BLaER1 treated with 17β-estradiol and CSF1 and Interleukin-3, amounts not matched to agents 10 nM and 100 nM (cell line): Measurements from ENCODE around the gene VPS33B.

Experiments
- H3K27ac ChIP-seq, 11 experiments: shearing (Covaris generic); formaldehyde crosslinking; 2 replicates each; pipeline ENCODE4 v1.8.1; 2022
- H3K27me3 ChIP-seq, 11 experiments: shearing (Covaris generic); formaldehyde crosslinking; 2 replicates each; pipeline ENCODE4 v1.8.1; 2022
- H3K36me3 ChIP-seq, 11 experiments: shearing (Covaris generic); formaldehyde crosslinking; 2 replicates each; pipeline ENCODE4 v1.8.1; 2022
- H3K4me1 ChIP-seq, 10 experiments: shearing (Covaris generic); formaldehyde crosslinking; 2 replicates each; pipeline ENCODE4 v1.8.1; 2022
- H3K4me2 ChIP-seq, 11 experiments: shearing (Covaris generic); formaldehyde crosslinking; 2 replicates each; pipeline ENCODE4 v1.8.1; 2022
- H3K4me3 ChIP-seq, 10 experiments: shearing (Covaris generic); formaldehyde crosslinking; 2 replicates each; pipeline ENCODE4 v1.8.1; 2022
- H3K9ac ChIP-seq, 11 experiments: shearing (Covaris generic); formaldehyde crosslinking; 2 replicates each; pipeline ENCODE4 v1.8.1; 2022
- H3K9me3 ChIP-seq, 11 experiments: shearing (Covaris generic); formaldehyde crosslinking; replicated peaks in 1 of 11; 2 replicates each; pipeline ENCODE4 v1.8.1; 2022
- H4K20me1 ChIP-seq, 11 experiments: shearing (Covaris generic); formaldehyde crosslinking; 2 replicates each; pipeline ENCODE4 v1.8.1; 2022
- Cebpa-rat ChIP-seq, 11 experiments: shearing (Covaris generic); IDR thresholded peaks; 2 replicates each; pipeline ENCODE4 v1.8.1; 2022

Gene VPS33B

DNA sequence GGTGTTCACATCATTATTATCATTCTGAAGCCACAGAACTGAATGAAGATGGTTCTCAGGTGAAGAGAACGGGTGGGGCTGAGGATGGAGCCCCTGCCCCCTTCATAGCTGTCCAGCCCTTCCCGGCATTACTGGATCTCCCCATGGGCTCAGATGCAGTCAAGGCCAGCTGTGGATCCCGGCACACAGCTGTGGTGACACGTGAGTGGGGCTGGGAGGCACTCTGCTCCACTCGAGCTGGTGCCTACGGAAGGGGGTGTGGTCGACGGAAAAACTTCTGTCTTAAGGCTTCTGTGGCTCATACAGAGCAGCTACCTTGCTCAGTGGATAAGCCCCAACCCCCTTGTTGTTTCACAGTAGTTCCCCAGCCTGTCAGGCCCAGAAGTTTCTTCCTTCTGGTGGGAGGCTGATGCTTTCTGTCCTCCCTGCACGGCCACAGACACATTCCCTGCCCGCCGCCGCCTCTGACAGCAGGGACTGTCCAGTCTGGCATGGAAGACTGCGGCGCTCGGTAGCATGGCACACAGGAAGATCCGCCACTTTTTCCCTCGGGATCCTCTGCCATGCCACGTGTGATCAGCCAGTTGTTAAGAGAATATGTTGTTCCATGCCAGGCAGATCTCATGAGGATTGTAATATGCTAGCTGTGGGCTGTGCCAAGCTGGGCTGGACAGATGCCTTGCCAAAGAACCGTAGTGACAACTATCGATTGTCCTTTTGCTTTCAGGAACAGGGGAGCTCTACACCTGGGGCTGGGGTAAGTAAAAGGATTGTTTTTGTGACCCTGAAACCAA lies 61.9 kb downstream of the VPS33B start:
- peaks cover 34 to 73% (median 66%) of the 10 kb centered on the region in 11 experiments for H3K36me3 ChIP-seq

DNA sequence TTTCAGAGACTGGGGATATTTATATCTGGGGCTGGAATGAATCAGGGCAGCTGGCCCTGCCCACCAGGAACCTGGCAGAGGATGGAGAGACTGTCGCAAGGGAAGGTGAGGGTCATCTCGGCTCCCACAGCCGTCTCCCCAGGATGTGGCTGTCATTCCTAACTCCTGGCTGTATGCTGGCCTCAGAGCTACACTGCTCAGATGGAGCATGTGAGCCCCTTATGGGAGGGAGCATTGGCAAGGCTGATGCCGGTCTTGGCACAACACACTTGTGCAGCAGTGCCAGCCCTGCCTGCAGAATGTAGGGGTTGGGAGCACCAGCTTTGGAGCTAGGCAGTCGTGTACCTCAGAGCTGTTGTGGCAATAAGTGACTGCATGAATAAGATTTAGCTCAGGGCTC lies 62.5 kb downstream of the VPS33B start:
- no peaks in the 10 kb centered on the region for H3K27me3 ChIP-seq
- peak overlapping the region in 4 of 11 experiments; percentile 20 to 41 (median 26); a peak in 5 of 22 replicates for H3K9ac ChIP-seq
- H3K9me3 ChIP-seq: no peaks in the 10 kb centered on the region
- no peak for TF ChIP-seq Cebpa-rat (IDR thresholded peaks at IDR 0.05)
- peaks cover 0 to 40% (median 14%) of the 10 kb centered on the region in 11 experiments; a peak in 11 of 22 replicates for H4K20me1 ChIP-seq
- peaks cover 24 to 55% (median 47%) of the 10 kb centered on the region in 10 experiments for H3K4me1 ChIP-seq
- H3K4me3 ChIP-seq: no peak overlapping the region
- peaks cover 34 to 67% (median 60%) of the 10 kb centered on the region in 11 experiments for H3K36me3 ChIP-seq
- H3K27ac ChIP-seq: no peak overlapping the region
- H3K4me2 ChIP-seq: peak overlapping the region in 9 of 11 experiments; percentile 40 to 71 (median 55); a peak in 15 of 22 replicates

More for the DNA sequence above, 61.9 kb downstream of the VPS33B start:
- H3K4me3 ChIP-seq: no peak overlapping the region
- H3K9me3 ChIP-seq: no peaks in the 10 kb centered on the region
- H3K9ac ChIP-seq: peak overlapping the region in 8 of 11 experiments; percentile 20 to 64 (median 40); a peak in 13 of 22 replicates
- peaks cover 21 to 51% (median 43%) of the 10 kb centered on the region in 10 experiments for H3K4me1 ChIP-seq
- no peaks in the 10 kb centered on the region for H3K27me3 ChIP-seq
- peak overlapping the region in 2 of 11 experiments; percentile 6 to 23; a peak in 1 of 22 replicates for H3K27ac ChIP-seq
- TF ChIP-seq Cebpa-rat (IDR thresholded peaks at IDR 0.05): no peak
- peak overlapping the region; percentile 23 to 71 (median 53); a peak in 20 of 22 replicates for H3K4me2 ChIP-seq
- H4K20me1 ChIP-seq: peaks cover 0 to 40% (median 14%) of the 10 kb centered on the region in 11 experiments; a peak in 11 of 22 replicates

DNA sequence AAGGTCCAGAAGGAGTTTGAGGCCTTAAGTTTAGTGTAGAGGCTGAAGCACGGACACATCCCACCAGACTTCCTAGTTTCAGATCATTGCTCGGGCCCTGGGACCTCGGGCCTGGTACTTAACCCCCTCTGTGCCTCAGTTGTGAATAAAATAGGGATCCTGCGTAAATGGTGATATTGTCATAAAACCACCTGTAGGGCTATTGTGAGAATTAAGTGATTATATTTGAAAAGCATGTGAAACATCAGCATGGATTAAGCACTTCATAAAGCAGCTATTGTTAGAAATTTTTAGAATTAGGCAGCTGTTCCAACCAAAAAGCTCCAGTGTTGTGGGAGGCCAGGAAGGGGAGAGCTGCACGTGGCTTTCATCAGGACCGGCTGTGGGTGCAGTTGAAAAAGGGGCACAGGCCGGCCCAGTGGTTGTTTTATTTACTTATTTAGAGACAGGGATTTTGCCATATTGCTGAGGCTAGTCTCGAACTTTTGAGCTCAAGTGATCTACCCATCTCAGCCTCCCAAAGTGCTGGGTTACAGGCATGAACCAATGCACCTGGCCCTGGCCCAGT lies 63.3 kb downstream of the VPS33B start:
- Histone ChIP-seq H3K9ac (peak overlapping the region in 4 of 11 experiments; percentile 1 to 27 (median 26); a peak in 4 of 22 replicates), H3K9me3 (no peaks in the 10 kb centered on the region), H3K36me3 (peaks cover 34 to 64% (median 55%) of the 10 kb centered on the region in 11 experiments), H3K27me3 (no peaks in the 10 kb centered on the region), H4K20me1 (peaks cover 0 to 40% (median 14%) of the 10 kb centered on the region in 11 experiments; a peak in 11 of 22 replicates), H3K4me1 (peaks cover 29 to 59% (median 49%) of the 10 kb centered on the region in 10 experiments), H3K27ac (no peak overlapping the region), H3K4me3 (no peak overlapping the region), H3K4me2 (0 out of 22 replicates have a peak overlapping the region, but pooled peaks of 1 of the 11 experiments have one; percentile 71)
- no peak for TF ChIP-seq Cebpa-rat (IDR thresholded peaks at IDR 0.05)

DNA sequence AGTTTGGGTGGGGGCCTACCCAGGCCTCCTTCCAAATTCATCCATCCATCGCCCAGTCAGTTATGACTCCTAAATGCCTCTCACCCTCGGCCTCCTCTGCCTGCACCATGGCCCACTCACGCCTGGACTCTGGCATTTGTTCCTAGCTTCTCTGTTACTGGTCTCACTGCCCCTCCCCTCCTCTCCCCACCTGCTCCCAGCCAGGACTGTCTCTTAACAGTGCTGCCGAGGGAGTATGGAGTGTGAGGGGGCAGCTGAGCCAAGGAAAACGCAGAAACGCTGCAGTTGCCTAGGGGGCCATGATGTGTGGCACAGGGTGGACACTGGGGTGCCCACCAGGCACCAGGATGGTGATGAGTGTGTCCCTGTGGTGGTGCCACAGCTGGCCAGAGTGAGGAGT lies 64.6 kb downstream of the VPS33B start:
- Histone ChIP-seq H3K9ac (peak overlapping the region in 1 of 11 experiments; percentile 25; a peak in 2 of 22 replicates), H3K4me2 (peak overlapping the region in 3 of 11 experiments; percentile 94 to 96 (median 95); a peak in 2 of 22 replicates), H3K27me3 (no peaks in the 10 kb centered on the region), H3K36me3 (peaks cover 37 to 64% (median 55%) of the 10 kb centered on the region in 11 experiments), H3K4me1 (peaks cover 29 to 63% (median 49%) of the 10 kb centered on the region in 10 experiments), H3K4me3 (no peak overlapping the region), H4K20me1 (peaks cover 0 to 40% (median 14%) of the 10 kb centered on the region in 11 experiments; a peak in 11 of 22 replicates), H3K9me3 (no peaks in the 10 kb centered on the region), H3K27ac (no peak overlapping the region)
- no peak for TF ChIP-seq Cebpa-rat (IDR thresholded peaks at IDR 0.05)

DNA sequence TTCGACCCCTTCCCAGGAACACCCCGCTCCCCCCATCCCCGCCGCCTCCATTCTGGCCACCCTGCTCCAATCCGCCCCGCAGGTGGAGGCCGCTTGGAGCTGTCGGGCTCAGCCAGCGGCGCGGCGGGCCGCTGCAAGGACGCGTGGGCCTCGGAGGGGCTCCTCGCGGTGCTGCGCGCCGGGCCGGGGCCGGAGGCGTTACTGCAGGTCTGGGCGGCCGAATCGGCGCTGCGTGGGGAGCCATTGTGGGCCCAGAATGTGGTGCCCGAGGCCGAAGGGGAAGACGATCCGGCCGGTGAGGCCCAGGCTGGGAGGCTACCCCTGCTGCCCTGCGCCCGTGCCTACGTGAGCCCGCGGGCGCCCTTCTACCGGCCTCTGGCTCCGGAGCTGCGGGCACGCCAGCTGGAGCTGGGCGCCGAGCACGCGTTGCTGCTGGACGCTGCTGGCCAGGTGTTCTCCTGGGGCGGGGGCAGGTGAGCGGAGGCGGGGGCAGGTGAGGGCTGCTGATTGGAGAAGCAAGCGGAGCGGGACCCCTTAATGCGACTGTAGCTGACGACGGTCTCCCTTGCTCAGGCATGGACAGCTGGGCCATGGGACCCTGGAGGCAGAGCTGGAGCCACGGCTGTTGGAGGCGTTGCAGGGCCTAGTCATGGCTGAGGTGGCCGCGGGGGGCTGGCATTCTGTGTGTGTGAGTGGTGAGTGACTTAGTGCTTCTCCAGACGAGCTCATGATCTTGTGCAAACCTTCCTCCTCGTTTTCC lies 65.2 kb downstream of the VPS33B start:
- no peak for TF ChIP-seq Cebpa-rat (IDR thresholded peaks at IDR 0.05)
- H3K27ac ChIP-seq: peak overlapping the region in 2 of 11 experiments; percentile 94 to 96; a peak in 2 of 22 replicates
- H3K27me3 ChIP-seq: no peaks in the 10 kb centered on the region
- H3K4me2 ChIP-seq: peak overlapping the region; percentile 84 to 97 (median 95); a peak in 19 of 22 replicates
- peak overlapping the region in 6 of 11 experiments; percentile 11 to 96 (median 91); a peak in 10 of 22 replicates for H3K9ac ChIP-seq
- peaks cover 0 to 40% (median 13%) of the 10 kb centered on the region in 11 experiments; a peak in 11 of 22 replicates for H4K20me1 ChIP-seq
- peaks cover 29 to 63% (median 49%) of the 10 kb centered on the region in 10 experiments for H3K4me1 ChIP-seq
- H3K4me3 ChIP-seq: peak overlapping the region in 8 of 10 experiments; percentile 43 to 81 (median 70); a peak in 10 of 20 replicates
- H3K9me3 ChIP-seq: no peaks in the 10 kb centered on the region
- H3K36me3 ChIP-seq: peaks cover 39 to 64% (median 55%) of the 10 kb centered on the region in 11 experiments

DNA sequence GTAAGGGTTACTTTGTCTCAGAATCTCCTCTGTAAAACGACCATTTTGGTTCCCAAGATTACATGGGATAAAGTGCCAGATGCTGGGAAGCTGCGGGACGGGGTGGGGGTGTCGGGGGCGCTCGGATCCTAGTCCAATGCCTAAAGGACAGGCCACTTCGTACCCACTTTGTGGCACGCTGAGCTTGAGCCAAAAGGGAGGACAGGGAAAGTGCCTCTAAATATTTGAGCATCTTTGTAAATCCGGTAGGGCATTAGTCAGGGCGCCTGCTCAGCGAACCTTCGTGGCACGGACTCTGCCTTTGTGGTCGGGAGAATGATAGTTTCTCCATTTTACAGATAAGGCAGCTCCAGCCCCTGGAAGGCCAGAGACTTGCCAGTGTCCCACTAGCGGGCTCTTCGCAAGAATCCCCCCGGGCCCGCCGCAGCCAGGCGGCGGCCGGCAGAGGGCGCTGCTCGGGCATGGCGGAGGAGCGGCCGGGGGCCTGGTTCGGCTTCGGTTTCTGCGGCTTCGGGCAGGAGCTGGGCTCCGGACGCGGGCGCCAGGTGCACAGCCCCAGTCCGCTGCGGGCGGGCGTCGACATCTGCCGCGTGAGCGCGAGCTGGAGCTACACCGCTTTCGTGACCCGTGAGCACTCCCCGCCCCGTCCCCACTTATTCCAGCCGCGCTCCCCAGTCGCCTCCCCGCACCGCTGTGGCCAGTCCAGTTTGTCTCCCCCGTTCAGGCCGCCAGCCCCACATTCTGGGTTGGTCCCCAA lies 65.9 kb downstream of the VPS33B start:
- H3K4me2 ChIP-seq: peak overlapping the region; percentile 84 to 97 (median 95)
- no peaks in the 10 kb centered on the region for H3K27me3 ChIP-seq
- peaks cover 29 to 62% (median 48%) of the 10 kb centered on the region in 10 experiments for H3K4me1 ChIP-seq
- peaks cover 0 to 37% (median 13%) of the 10 kb centered on the region in 11 experiments; a peak in 11 of 22 replicates for H4K20me1 ChIP-seq
- peaks cover 39 to 64% (median 55%) of the 10 kb centered on the region in 11 experiments for H3K36me3 ChIP-seq
- H3K4me3 ChIP-seq: peak overlapping the region; percentile 43 to 81 (median 72)
- no peak for TF ChIP-seq Cebpa-rat (IDR thresholded peaks at IDR 0.05)
- peak overlapping the region; percentile 61 to 96 (median 91); a peak in 21 of 22 replicates for H3K9ac ChIP-seq
- H3K9me3 ChIP-seq: no peaks in the 10 kb centered on the region
- H3K27ac ChIP-seq: peak overlapping the region in 9 of 11 experiments; percentile 94 to 99 (median 97); a peak in 15 of 22 replicates

DNA sequence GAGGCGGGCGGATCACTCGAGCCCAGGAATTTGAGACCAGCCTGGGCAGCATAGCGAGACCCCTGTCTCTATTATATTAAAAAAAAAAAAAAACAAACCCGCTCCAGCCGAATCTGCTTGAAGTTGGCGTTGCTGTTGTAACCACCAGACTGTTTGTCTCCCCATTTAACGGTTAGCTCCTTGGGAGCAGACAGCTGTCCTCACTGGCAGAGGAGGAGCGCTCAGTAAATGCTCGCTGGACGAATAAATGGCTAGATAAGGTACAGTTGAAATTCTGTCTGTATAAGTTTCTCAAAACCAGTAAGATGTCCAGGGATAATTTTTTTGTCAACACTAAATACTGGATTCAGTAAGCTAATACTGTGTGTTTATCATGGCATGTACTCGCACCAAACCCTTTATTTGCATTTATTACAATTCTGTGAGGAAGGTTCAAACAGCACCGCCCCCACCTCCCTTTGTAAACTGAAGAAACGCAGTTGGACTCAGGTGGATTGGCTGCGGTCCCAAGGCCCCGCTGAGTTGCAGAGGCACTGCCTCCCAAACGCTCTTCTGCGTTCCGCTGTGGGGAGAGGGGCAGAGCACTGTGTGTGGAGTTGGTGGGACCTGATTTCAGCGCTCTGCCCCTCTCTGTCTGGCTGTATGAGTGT lies 66.6 kb downstream of the VPS33B start:
- Histone ChIP-seq H3K27ac (peak overlapping the region in 10 of 11 experiments; percentile 92 to 99 (median 97); a peak in 19 of 22 replicates), H3K9ac (peak overlapping the region; percentile 89 to 96 (median 91); a peak in 21 of 22 replicates), H3K9me3 (no peaks in the 10 kb centered on the region), H3K36me3 (peaks cover 39 to 64% (median 55%) of the 10 kb centered on the region in 11 experiments), H3K4me1 (peaks cover 29 to 57% (median 41%) of the 10 kb centered on the region in 10 experiments), H3K4me3 (peak overlapping the region; percentile 66 to 81 (median 75)), H4K20me1 (peaks cover 0 to 30% (median 12%) of the 10 kb centered on the region in 11 experiments; a peak in 11 of 22 replicates), H3K27me3 (no peaks in the 10 kb centered on the region), H3K4me2 (peak overlapping the region; percentile 84 to 97 (median 95))
- no peak for TF ChIP-seq Cebpa-rat (IDR thresholded peaks at IDR 0.05)
